Central memory CD8-positive, alpha-beta T cell (primary cell): ENCODE results near the gene TANGO2.
A peak's percentile ranks its signal among the peaks of the same experiment; 100 is the strongest.

Experiments
- ATAC-seq: fragments of 150-1000 bp; cut with Tn5 transposase; replicated peaks from 2 replicates; pipeline ENCODE4 v1.10.0; 2022; ENCODE audit warnings: mild to moderate bottlenecking, moderate FRiP score, moderate number of reproducible peaks; ENCODE audit not compliant: poor library complexity, severe bottlenecking; ENCODE audit errors: extremely low read depth
- DNase-seq, 2 donors: peaks; one replicate each; pipeline ENCODE4 v3.0.0; 2021; ENCODE audit warnings: low spot score in 2 of 2
- H3K27ac Mint-ChIP-seq: one replicate; pipeline ENCODE4 v1.8.0; 2022; ENCODE audit warnings: low read depth, mild to moderate bottlenecking, moderate library complexity, mixed read lengths
- H3K27me3 Mint-ChIP-seq: one replicate; pipeline ENCODE4 v1.8.0; 2022; ENCODE audit warnings: mixed read lengths
- H3K36me3 Mint-ChIP-seq: one replicate; pipeline ENCODE4 v1.8.0; 2022; ENCODE audit warnings: mild to moderate bottlenecking, moderate library complexity, mixed read lengths; ENCODE audit not compliant: insufficient read depth
- H3K4me1 Mint-ChIP-seq: one replicate; pipeline ENCODE4 v1.8.0; 2022; ENCODE audit warnings: mixed read lengths
- H3K4me3 Mint-ChIP-seq: one replicate; pipeline ENCODE4 v1.8.0; 2022; ENCODE audit warnings: mild to moderate bottlenecking, moderate library complexity, mixed read lengths
- H3K9me3 Mint-ChIP-seq: one replicate; pipeline ENCODE4 v1.8.0; 2022; ENCODE audit warnings: mixed read lengths

Gene TANGO2

DNA sequence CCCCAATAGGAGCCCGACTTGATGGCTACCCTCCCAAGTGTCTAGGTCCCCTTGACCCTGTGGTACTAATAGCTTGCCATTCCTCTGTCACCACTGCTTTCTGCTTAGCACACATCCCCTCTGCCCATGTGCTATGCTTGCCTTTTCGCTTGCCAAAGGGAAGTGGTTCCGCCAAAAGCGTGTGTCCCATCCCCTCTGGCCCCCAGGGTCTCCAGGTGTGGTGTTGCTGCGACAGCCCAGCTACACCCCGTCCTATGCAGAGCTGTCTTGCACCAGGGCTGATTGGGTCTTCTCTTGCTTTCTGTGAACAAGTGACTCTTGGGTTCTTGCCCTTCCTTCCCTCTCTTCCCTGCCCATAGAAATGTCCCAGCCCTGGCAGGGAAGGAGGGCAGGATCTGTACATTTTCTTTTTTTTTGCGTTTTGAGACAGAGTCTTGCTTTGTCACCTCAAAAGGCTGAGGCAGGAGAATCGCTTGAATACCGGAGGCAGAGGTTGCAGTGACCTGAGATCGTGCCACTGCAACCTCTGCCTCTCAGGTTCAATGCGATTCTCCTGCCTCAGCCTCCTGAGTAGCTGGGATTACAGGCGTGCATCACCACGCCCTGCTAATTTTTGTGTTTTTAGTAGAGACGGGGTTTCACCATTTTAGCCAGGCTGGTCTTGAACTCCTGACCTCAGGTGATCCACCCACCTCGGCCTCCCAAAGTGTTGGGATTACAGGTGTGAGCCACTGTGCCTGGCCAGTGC, 3.9 kb downstream of the TANGO2 start:
- ATAC-seq (no peak), DNase-seq (no peak)
- H3K4me1 Mint-ChIP-seq = peaks cover 63% of the 10 kb centered on the region
- H3K27ac Mint-ChIP-seq = no peak overlapping the region
- peaks cover 20% of the 10 kb centered on the region for H3K36me3 Mint-ChIP-seq
- no peak overlapping the region for H3K4me3 Mint-ChIP-seq
- no peaks in the 10 kb centered on the region for H3K9me3 Mint-ChIP-seq
- no peaks in the 10 kb centered on the region for H3K27me3 Mint-ChIP-seq

GRCh38 chr22:20025401-20026203, 4.7 kb downstream of the TANGO2 start:
- no peak overlapping the region for H3K27ac Mint-ChIP-seq
- H3K27me3 Mint-ChIP-seq = no peaks in the 10 kb centered on the region
- H3K36me3 Mint-ChIP-seq = peaks cover 18% of the 10 kb centered on the region
- H3K4me3 Mint-ChIP-seq = no peak overlapping the region
- ATAC-seq (no peak), DNase-seq (no peak)
- no peaks in the 10 kb centered on the region for H3K9me3 Mint-ChIP-seq
- peaks cover 57% of the 10 kb centered on the region for H3K4me1 Mint-ChIP-seq

GRCh38 chr22:20026204-20026908, 5.4 kb downstream of the TANGO2 start:
- ATAC-seq (no peak), DNase-seq (no peak)
- Mint-ChIP-seq H3K27ac (no peak overlapping the region), H3K9me3 (no peaks in the 10 kb centered on the region), H3K4me3 (no peak overlapping the region), H3K4me1 (peaks cover 56% of the 10 kb centered on the region), H3K27me3 (no peaks in the 10 kb centered on the region), H3K36me3 (peaks cover 16% of the 10 kb centered on the region)

DNA sequence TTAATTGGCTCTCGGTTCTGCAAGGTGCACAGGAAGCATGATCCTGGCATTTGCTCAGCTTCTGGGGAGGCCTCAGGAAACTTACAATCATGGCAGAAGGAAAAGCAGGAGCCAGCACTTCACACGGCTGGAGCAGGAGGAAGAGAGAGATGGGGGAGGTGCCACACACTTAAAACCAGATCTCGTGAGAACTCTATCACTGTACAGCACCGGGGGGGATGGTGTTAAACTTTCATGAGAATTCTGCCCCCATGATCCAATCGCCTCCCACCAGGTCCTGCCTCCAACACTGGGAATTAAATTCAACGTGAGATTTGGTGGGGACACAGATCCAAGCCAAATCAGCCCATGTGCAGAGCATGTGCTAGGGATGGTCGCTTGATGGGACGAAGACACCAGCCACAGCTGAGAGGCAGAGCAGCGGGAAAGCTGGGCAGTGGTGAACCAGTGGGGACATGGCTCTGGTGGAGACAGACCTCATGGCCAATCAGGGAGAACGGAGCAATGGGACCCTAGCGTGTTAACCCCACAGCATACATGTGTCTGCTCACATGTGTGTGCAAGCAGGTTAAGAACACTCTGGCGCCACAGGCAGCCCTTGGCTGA, 6.2 kb downstream of the TANGO2 start:
- no peaks in the 10 kb centered on the region for H3K9me3 Mint-ChIP-seq
- peaks cover 14% of the 10 kb centered on the region for H3K36me3 Mint-ChIP-seq
- no peak overlapping the region for H3K4me3 Mint-ChIP-seq
- DNase-seq (no peak), ATAC-seq (no peak)
- no peak overlapping the region for H3K27ac Mint-ChIP-seq
- peaks cover 56% of the 10 kb centered on the region for H3K4me1 Mint-ChIP-seq
- H3K27me3 Mint-ChIP-seq = no peaks in the 10 kb centered on the region

GRCh38 chr22:20027966-20028854, 7.3 kb downstream of the TANGO2 start:
- no peak overlapping the region for H3K27ac Mint-ChIP-seq
- peaks cover 12% of the 10 kb centered on the region for H3K36me3 Mint-ChIP-seq
- ATAC-seq (no peak), DNase-seq (no peak)
- no peaks in the 10 kb centered on the region for H3K27me3 Mint-ChIP-seq
- H3K9me3 Mint-ChIP-seq = no peaks in the 10 kb centered on the region
- H3K4me3 Mint-ChIP-seq = no peak overlapping the region
- peaks cover 50% of the 10 kb centered on the region for H3K4me1 Mint-ChIP-seq

DNA sequence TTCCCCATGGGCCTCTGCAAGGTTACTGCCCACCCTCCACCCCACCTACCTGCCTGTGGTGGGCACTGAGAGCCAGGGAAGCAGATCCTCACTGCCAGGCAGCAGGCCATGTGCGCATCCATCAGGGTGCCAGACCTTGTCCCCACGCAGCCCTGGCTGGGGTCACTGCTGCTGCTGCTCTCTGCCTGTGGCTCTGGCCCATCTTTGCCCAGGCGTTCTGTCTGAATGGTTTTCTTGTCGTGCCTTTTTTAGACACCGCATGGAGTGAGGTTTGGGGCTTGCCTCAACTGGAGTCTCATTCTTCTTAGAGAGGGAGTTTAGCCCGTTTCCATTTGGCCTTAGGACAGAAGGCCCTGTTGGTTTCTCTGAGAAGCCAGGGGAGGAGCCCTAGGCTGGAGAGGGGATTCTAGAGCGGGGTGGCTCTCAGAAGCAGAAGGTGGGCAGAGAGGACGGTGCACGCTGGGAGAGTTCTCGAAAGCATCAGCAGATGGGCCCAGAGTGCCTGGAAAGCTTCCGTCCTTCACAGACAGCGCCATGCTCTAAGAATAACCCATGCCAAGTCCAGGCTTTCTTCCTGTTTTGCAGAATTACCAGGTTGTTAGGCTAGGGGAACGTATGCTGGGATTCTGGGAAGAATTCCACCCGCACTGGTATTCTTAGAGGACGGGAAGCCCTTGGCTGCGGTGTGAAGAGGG, 8.1 kb downstream of the TANGO2 start:
- H3K27ac Mint-ChIP-seq = no peak overlapping the region
- ATAC-seq (no peak), DNase-seq (no peak)
- peaks cover 50% of the 10 kb centered on the region for H3K4me1 Mint-ChIP-seq
- peaks cover 12% of the 10 kb centered on the region for H3K36me3 Mint-ChIP-seq
- no peak overlapping the region for H3K4me3 Mint-ChIP-seq
- no peaks in the 10 kb centered on the region for H3K27me3 Mint-ChIP-seq
- H3K9me3 Mint-ChIP-seq = no peaks in the 10 kb centered on the region

DNA sequence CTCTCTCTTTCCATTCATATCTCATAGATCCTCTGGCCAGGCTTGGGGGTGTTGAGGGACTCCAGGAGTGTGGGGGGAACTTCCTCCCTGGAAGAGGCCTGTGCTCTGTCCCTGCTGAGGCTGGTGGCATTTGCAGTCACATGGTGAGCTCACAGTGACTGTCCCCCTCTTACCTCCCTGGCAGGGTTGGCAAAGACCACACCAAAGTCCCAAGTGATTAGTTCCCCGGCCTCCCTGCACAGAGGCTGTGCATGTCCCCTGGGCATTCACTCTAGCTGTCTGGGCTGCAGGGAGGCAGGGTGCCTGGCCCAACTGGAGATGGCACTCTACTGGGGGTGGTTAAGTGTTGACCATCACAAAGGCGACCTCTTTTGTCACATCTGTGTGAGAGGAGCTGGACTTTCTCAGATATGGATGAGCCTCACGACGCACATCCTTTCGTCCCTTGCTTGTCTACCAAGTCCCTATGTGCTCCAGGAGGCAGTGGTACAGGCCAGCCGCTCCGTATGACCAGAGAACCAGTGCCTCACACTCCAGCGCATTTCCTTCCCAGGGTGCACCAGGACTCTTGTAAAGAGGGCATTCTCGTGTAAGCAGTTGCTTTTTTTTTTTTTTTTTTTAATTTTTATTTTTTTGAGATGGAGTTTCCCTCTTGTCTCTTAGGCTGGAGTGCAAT, 8.8 kb downstream of the TANGO2 start:
- H3K27ac Mint-ChIP-seq = peak overlapping the region; percentile 19
- H3K36me3 Mint-ChIP-seq = peaks cover 9% of the 10 kb centered on the region
- no peaks in the 10 kb centered on the region for H3K9me3 Mint-ChIP-seq
- H3K27me3 Mint-ChIP-seq = no peaks in the 10 kb centered on the region
- no peak for DNase-seq
- peaks cover 52% of the 10 kb centered on the region for H3K4me1 Mint-ChIP-seq
- ATAC-seq = no peak
- no peak overlapping the region for H3K4me3 Mint-ChIP-seq

GRCh38 chr22:20031732-20032406, 11.0 kb downstream of the TANGO2 start:
- Mint-ChIP-seq H3K27ac (peak overlapping the region; percentile 29), H3K4me1 (peaks cover 54% of the 10 kb centered on the region), H3K36me3 (peaks cover 6% of the 10 kb centered on the region), H3K4me3 (no peak overlapping the region), H3K9me3 (no peaks in the 10 kb centered on the region), H3K27me3 (no peaks in the 10 kb centered on the region)
- ATAC-seq (peak; percentile 87), DNase-seq (no peak)

GRCh38 chr22:20032407-20032991, 11.6 kb downstream of the TANGO2 start:
- Mint-ChIP-seq H3K4me1 (peaks cover 51% of the 10 kb centered on the region), H3K9me3 (no peaks in the 10 kb centered on the region), H3K27me3 (no peaks in the 10 kb centered on the region), H3K27ac (no peak overlapping the region), H3K4me3 (no peak overlapping the region), H3K36me3 (peaks cover 6% of the 10 kb centered on the region)
- DNase-seq (no peak), ATAC-seq (no peak)

DNA sequence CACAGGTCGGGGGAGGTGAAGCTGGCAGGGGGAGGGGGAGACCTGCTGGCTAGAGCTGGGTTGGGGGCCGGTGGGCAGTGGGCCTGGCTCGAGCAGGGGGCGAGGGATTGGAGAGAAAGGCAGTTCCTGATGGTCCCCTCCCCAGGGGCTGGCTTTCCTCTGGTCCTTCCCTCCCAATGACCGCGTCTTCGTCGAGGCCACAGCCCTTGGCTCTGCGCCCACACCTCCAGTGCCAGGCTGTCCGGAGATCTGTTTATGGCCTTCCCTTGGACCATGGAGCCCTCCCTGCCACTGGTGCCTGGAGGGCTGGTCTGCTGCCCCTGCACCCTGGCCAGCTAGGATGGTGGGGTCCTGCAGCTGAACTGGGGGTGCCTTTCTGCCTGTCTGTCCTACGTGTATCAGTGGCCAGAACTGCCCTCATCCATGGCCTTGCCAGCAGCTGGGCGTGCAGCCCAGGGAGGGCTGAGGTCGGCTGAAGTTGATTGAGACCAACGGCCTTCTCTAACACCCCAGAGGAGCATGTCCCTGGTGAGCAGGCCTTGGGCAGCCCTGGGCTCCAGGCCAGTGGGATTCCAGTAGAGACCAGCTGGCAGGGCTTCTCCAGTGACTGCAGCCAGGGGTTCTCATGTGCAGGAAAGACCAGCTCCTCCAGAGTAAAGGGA, 12.3 kb downstream of the TANGO2 start:
- no peak overlapping the region for H3K27ac Mint-ChIP-seq
- no peak for ATAC-seq

More for the DNA sequence above, 12.3 kb downstream of the TANGO2 start:
- no peak overlapping the region for H3K4me3 Mint-ChIP-seq
- H3K27me3 Mint-ChIP-seq = no peaks in the 10 kb centered on the region
- H3K9me3 Mint-ChIP-seq = no peaks in the 10 kb centered on the region
- H3K4me1 Mint-ChIP-seq = peaks cover 51% of the 10 kb centered on the region
- peaks cover 6% of the 10 kb centered on the region for H3K36me3 Mint-ChIP-seq
- DNase-seq = no peak
